Suprapubic skin (tissue), 4 donors: ENCODE measurements around the gene RPRD1B.

Source experiments
- EP300 ChIP-seq: sonication (generic); formaldehyde crosslinking; IDR thresholded peaks from one replicate; pipeline ENCODE4 v1.6.1; 2017; ENCODE audit warnings: antibody characterized with exemption
- POLR2A ChIP-seq, 2 donors: fragments of 450-650 bp; IDR thresholded peaks; one replicate each; pipeline ENCODE4 v1.6.1; 2017; ENCODE audit warnings: antibody characterized with exemption in 2 of 2, mild to moderate bottlenecking in 2 of 2, moderate library complexity in 2 of 2
- POLR2AphosphoS5 ChIP-seq, 3 donors: sonication (generic); formaldehyde crosslinking; IDR thresholded peaks; one replicate each; pipeline ENCODE4 v1.6.1; 2017; ENCODE audit warnings: antibody characterized with exemption in 3 of 3
- TF ChIP-seq, protein P1 (sequence below), 2 donors: fragments of 200-600 bp in 1 of 2; fragments of 450-650 bp in 1 of 2; sonication (generic) in 1 of 2; IDR thresholded peaks; one replicate each; pipeline ENCODE4 v1.5.1; 2016 to 2019; ENCODE audit warnings: antibody characterized with exemption in 2 of 2, mild to moderate bottlenecking in 1 of 2, moderate library complexity in 1 of 2

DNA sequence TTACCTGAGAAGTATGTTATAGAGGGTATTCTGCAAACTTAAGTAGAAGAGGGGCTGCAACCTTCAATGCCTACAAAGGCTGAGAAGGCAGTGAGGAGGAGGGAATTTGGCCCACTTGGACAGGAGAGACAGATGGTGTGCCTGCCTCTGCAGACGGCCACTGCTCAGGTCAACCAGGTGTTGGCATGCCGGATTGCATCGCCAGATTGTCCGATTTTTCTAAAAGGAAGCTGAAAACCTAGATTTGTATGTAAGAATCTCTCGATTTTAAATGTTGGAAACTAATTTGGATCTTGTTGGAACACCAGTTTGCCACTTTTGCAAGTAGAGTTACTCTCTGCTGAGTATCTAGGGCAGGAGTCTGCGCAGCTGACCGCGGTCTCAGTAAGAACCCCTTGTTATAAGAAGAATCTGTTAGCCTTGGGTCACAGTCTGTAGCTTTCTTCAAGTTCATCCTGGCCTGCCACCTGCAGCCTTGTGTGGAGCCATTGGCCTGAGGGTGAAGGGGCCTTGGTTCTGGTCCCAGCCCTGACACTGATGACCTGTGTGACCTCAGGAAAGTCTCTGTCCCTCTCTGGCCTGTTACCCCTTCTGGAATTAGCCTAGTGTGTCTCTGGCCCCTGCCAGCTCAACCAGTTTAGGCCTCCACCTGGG lies 77.1 kb downstream of the RPRD1B start:
- TF ChIP-seq, protein P1, sequence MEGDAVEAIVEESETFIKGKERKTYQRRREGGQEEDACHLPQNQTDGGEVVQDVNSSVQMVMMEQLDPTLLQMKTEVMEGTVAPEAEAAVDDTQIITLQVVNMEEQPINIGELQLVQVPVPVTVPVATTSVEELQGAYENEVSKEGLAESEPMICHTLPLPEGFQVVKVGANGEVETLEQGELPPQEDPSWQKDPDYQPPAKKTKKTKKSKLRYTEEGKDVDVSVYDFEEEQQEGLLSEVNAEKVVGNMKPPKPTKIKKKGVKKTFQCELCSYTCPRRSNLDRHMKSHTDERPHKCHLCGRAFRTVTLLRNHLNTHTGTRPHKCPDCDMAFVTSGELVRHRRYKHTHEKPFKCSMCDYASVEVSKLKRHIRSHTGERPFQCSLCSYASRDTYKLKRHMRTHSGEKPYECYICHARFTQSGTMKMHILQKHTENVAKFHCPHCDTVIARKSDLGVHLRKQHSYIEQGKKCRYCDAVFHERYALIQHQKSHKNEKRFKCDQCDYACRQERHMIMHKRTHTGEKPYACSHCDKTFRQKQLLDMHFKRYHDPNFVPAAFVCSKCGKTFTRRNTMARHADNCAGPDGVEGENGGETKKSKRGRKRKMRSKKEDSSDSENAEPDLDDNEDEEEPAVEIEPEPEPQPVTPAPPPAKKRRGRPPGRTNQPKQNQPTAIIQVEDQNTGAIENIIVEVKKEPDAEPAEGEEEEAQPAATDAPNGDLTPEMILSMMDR (IDR thresholded peaks at IDR 0.05): no peak
- TF ChIP-seq EP300: no peak
- no peak for TF ChIP-seq POLR2AphosphoS5 (IDR thresholded peaks at IDR 0.05)
- TF ChIP-seq POLR2A (IDR thresholded peaks at IDR 0.05): no peak
